HEK293 (cell line): ENCODE measurements around the gene F10.

Experiments used
- ATF2 ChIP-seq: fragments of 450-650 bp; formaldehyde crosslinking; IDR thresholded peaks from 2 replicates; pipeline ENCODE4 v1.5.1; 2016; ENCODE audit warnings: missing biosample characterization, missing genetic modification characterization, low read depth
- BCL6B ChIP-seq: fragments of 450-650 bp; formaldehyde crosslinking; IDR thresholded peaks from 2 replicates; pipeline ENCODE4 v1.5.1; 2017; ENCODE audit warnings: missing biosample characterization, missing genetic modification characterization
- CTCF ChIP-seq: fragments of 450-650 bp; formaldehyde crosslinking; IDR thresholded peaks from 2 replicates; pipeline ENCODE4 v1.5.1; 2016; ENCODE audit warnings: missing biosample characterization, missing genetic modification characterization
- YY1 ChIP-seq: fragments of 450-650 bp; formaldehyde crosslinking; IDR thresholded peaks from 2 replicates; pipeline ENCODE4 v1.5.1; 2018; ENCODE audit warnings: missing biosample characterization, missing genetic modification characterization
- ZNF24 ChIP-seq: fragments of 450-650 bp; formaldehyde crosslinking; IDR thresholded peaks from 2 replicates; pipeline ENCODE4 v1.5.1; 2016; ENCODE audit warnings: missing biosample characterization, missing genetic modification characterization
- ZNF26 ChIP-seq: fragments of 450-650 bp; formaldehyde crosslinking; IDR thresholded peaks from 2 replicates; pipeline ENCODE4 v1.5.1; 2016; ENCODE audit warnings: missing biosample characterization, missing genetic modification characterization
- ZNF510 ChIP-seq: fragments of 450-650 bp; formaldehyde crosslinking; IDR thresholded peaks from 2 replicates; pipeline ENCODE4 v1.5.1; 2018; ENCODE audit warnings: mild to moderate bottlenecking, missing genetic modification characterization, missing biosample characterization; ENCODE audit not compliant: insufficient replicate concordance
- ZNF777 ChIP-seq: fragments of 450-650 bp; formaldehyde crosslinking; IDR thresholded peaks from 2 replicates; pipeline ENCODE4 v1.5.1; 2017; ENCODE audit warnings: missing biosample characterization, missing genetic modification characterization, borderline replicate concordance

GRCh38 chr13:113077953-113078901, 44.4 kb upstream of the F10 start:
- TF ChIP-seq ZNF510 (tag by site-specific recombination): no peak
- TF ChIP-seq ATF2 (tag by site-specific recombination): no peak
- TF ChIP-seq ZNF777 (tag by site-specific recombination): no peak
- TF ChIP-seq ZNF24 (tag by site-specific recombination): no peak
- no peak for TF ChIP-seq CTCF (tag by site-specific recombination)
- no peak for TF ChIP-seq ZNF26 (tag by site-specific recombination)
- TF ChIP-seq YY1 (tag by site-specific recombination): no peak
- no peak for TF ChIP-seq BCL6B (tag by site-specific recombination)
